Mucosa of rectum (tissue), 2 donors: ENCODE results near the gene BEX4.
"Not testable (repeated sequence)": the region's sequence is repeated elsewhere in the genome, so short reads cannot be mapped to it uniquely, and the experiment has no call there.

Experiments used
- H3K27ac ChIP-seq, 2 donors: one replicate each; pipeline ENCODE4 v1.7.0; 2013; ENCODE audit warnings: inconsistent platforms in 2 of 2, low read depth in 2 of 2, low read length in 2 of 2
- H3K27me3 ChIP-seq, 2 donors: one replicate each; pipeline ENCODE4 v1.7.0; 2013; ENCODE audit warnings: low read length in 2 of 2; ENCODE audit not compliant: control insufficient read depth in 2 of 2, insufficient read depth in 2 of 2
- H3K36me3 ChIP-seq, 2 donors: one replicate each; pipeline ENCODE4 v1.7.0; 2013; ENCODE audit warnings: low read length in 2 of 2; ENCODE audit not compliant: control insufficient read depth in 2 of 2, insufficient read depth in 2 of 2
- H3K4me1 ChIP-seq, 2 donors: one replicate each; pipeline ENCODE4 v1.7.0; 2013; ENCODE audit warnings: low read length in 2 of 2, mild to moderate bottlenecking in 1 of 2; ENCODE audit not compliant: control insufficient read depth in 2 of 2, insufficient read depth in 2 of 2
- H3K4me3 ChIP-seq, 2 donors: one replicate each; pipeline ENCODE4 v1.7.0; 2013; ENCODE audit warnings: low read length in 2 of 2
- H3K9ac ChIP-seq, 2 donors: one replicate each; pipeline ENCODE4 v1.7.0; 2013; ENCODE audit warnings: low read length in 2 of 2, low read depth in 1 of 2, mild to moderate bottlenecking in 1 of 2
- H3K9me3 ChIP-seq, 2 donors: one replicate each; pipeline ENCODE4 v1.7.0; 2013; ENCODE audit warnings: low read length in 2 of 2; ENCODE audit not compliant: control insufficient read depth in 2 of 2
- donor health status: healthy.
- donor health status: Normal muscosa, but diverticular disease.

BEX4 gene

DNA sequence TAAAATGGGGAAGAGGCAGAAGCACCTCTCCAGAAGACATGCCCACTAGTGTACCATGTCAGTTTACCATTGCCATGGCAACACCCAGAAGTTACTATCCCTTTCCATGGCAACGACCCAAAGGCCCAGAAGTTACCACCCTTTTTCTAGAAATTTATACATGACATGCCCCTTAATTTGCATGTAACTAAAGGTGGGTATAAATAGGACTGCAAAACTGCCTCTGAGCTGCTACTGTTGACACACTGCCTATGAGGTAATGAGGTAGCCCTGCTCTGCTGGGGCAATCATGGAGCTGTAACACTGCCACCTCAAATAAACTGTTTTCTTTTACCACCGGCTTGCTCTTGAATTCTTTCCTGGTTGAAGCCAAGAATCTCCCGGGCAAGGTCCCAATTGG lies 13.9 kb upstream of the BEX4 start:
- H3K4me3 ChIP-seq, result no peak overlapping the region
- H3K4me1 ChIP-seq, result no peaks in the 10 kb centered on the region
- no peak overlapping the region for H3K27ac ChIP-seq
- H3K36me3 ChIP-seq, result no peaks in the 10 kb centered on the region
- H3K9ac ChIP-seq, result no peak overlapping the region
- no peaks in the 10 kb centered on the region for H3K27me3 ChIP-seq
- no peaks in the 10 kb centered on the region for H3K9me3 ChIP-seq

DNA sequence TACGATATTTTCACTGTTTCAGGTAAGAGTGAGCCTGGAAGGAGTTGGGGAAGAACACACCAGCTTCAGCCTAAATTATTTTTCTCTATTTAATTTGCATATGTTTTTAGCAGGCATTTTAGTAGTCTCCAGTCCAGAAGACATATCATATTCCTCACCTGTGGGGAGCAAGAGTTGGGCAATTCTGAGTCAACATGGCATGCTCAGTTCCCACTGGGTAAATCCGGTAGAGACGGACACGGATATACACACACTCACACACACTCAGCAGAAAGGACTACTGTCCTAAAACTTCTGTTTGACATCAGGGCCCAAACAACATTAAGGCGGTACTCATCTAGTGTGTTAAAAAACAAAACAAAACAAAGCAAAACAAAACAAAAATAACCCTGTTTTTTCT lies 4.9 kb upstream of the BEX4 start:
- H3K36me3 ChIP-seq, result no peaks in the 10 kb centered on the region
- H3K4me1 ChIP-seq, result no peaks in the 10 kb centered on the region
- H3K27ac ChIP-seq, result no peak overlapping the region
- H3K4me3 ChIP-seq, result no peak overlapping the region
- H3K9me3 ChIP-seq, result no peaks in the 10 kb centered on the region
- H3K27me3 ChIP-seq, result peaks cover 0 to 2% of the 10 kb centered on the region in 2 donors
- H3K9ac ChIP-seq, result no peak overlapping the region

DNA sequence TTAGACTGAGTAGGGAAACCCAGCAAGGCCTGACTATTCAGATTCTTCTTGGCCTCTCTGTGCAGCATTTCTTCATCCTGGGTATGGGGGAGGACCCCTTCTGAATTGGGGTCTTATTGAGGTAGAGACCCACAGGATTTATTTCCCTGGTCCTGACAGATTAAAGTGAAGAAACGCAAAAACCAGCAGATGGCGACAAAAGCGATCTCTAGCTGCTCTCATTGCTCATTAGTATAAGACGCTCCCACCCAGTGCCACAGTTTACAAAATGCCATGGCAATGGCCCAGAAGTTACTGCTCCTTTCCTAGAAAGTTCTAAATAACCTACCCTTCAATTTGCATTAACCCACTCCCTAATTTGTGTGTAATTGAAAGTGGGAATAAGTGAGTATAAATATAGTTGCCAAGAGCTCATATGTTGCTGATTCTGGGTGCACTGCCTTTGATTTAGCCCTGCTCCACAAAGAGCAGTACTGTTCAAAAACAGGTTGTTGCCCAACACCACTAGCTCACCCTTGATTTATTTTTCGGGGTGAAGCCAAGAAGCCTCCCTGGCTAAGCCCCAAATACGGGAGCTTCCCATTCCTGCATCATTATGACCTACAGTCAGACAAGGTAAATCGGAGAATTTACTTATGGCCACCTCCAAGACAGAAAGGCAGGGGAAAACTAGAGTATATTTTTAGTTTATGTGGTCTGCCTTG lies 3.7 kb upstream of the BEX4 start:
- Histone ChIP-seq H3K36me3 (no peaks in the 10 kb centered on the region), H3K9me3 (no peaks in the 10 kb centered on the region), H3K9ac (no peak overlapping the region), H3K4me3 (no peak overlapping the region), H3K27me3 (peaks cover 0 to 2% of the 10 kb centered on the region in 2 donors), H3K4me1 (no peaks in the 10 kb centered on the region), H3K27ac (no peak overlapping the region)

DNA sequence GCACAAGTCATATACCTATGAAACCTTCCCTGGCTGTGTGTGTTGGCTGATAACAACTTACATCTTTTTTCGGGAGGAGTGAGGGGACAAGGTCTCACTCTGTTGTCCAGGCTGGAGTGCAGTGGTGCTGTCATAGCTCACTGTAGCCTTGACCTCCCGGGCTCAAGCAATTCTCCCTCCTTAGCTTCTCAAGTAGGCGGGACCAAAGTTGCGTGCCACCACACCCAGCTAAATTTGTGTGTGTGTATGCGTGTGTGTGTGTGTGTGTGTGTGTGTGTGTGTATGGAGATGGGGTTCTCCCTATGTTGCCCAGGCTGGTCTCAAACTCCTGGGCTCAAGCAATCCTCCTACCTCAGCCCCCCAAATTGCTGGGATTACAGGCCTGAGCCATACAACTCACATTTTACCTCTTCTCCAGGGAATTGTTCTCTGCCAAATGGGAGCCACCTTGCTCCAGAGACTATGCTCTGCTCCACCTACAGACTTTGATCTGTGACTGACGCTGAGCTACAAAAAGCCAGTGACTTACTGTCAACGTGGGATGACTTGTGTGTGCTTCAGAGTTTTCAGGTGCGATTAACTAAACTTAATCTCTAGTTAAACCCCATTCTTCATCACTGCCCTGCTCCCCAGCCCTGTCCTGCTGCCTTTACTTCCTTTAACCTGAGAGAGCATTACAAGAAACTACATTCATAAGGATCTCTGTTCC lies 2.0 kb upstream of the BEX4 start:
- no peaks in the 10 kb centered on the region for H3K9me3 ChIP-seq
- no peak overlapping the region for H3K4me3 ChIP-seq
- no peaks in the 10 kb centered on the region for H3K4me1 ChIP-seq
- H3K27ac ChIP-seq, result no peak overlapping the region
- H3K36me3 ChIP-seq, result no peaks in the 10 kb centered on the region
- peaks cover 0 to 2% of the 10 kb centered on the region in 2 donors for H3K27me3 ChIP-seq
- H3K9ac ChIP-seq, result no peak overlapping the region

DNA sequence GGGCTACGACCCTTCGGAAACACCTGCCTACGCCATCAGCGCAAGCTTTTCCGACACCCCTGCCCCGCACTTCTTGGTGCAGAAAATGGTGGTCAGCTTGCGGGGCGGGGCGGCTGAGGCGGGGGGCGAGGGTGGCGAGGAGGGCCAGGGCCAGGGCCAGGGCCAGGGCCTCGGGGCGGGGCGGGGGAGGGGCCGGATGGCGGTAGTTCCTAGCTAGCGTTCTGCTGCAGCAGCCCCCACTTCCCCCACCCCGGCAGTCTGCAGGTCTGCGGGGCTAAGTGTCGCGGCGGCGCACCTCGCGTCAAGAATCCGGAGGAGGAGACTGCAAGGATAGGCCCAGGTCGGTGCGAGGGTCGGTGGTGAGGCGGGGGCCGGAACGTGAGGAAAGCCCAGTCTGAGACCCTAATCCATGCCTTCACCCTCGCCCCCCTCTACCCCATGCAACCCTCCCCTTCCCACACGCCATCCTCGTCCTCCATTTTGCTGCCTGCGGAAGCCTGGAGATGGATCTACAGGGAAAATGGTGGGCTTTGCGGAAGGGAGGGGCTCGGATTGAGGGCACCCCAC lies 600 bp downstream of the BEX4 start:
- Histone ChIP-seq H3K27ac (peak overlapping the region; percentile 59 to 76), H3K9me3 (no peaks in the 10 kb centered on the region), H3K36me3 (no peaks in the 10 kb centered on the region), H3K4me1 (no peaks in the 10 kb centered on the region), H3K27me3 (no peaks in the 10 kb centered on the region), H3K9ac (peak overlapping the region; percentile 56 to 80), H3K4me3 (peak overlapping the region; percentile 63 to 71)

DNA sequence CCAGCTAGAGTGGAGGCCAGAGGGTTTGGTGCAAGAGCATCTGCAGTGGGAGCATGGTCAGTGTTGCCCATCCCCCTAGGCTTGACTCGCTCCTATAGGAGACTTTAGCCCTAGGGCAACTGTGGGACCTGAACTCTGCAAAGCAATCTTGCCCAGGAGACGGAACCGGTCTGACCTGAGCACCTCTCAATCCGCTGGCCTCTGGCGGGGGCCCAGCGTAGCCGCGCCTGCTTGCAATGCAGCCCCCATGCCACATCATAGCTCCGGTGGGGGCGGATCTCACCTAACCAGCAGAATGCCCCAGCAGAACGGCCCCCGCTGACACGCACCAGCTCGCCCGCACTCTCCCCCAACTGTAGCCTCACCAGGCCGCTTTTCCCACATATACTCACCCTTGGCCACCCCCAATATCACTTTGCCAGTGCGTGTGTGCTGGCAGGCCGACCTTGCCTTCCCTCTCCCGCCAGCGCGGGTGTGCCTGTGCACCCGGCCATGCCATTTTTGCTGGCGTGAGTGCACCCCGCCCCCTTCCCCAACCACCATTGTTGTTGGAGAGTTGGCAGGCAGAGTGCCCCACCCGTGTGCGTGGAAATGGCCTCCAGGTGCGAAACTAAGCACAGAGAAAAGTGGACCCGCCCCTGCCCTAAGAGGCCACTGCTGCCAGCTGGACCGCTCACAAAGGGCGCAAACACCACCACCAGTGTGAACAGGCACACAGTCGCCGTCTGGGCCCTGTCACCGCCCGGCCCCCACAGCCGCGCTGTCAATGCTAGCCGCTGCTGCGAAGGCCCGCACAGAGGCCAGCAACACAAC lies 5.8 kb downstream of the BEX4 start:
- no peaks in the 10 kb centered on the region for H3K9me3 ChIP-seq
- no peak overlapping the region for H3K4me3 ChIP-seq
- H3K36me3 ChIP-seq, result no peaks in the 10 kb centered on the region
- no peak overlapping the region for H3K9ac ChIP-seq
- H3K27ac ChIP-seq, result no peak overlapping the region
- H3K27me3 ChIP-seq, result peaks cover 0 to 4% of the 10 kb centered on the region in 2 donors
- no peaks in the 10 kb centered on the region for H3K4me1 ChIP-seq

DNA sequence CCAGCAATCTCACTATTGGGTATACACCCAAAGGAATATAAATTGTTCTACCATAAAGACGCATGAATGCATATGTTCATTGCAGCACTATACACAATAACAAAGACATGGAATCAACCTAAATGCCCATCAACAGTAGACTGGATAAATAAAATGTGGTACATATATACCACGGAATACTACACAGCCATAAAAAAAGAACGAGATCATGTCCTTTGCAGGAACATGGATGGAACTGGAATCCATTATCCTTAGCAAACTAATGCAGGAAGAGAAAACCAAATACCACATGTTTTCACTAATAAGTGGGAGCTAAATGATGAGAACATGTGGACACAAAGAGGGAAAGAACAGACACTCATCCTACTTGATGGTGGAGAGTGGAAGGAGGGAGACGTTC lies 11.0 kb downstream of the BEX4 start:
- H3K27me3 ChIP-seq, H3K9ac ChIP-seq, H3K4me1 ChIP-seq, H3K36me3 ChIP-seq, H3K27ac ChIP-seq, H3K4me3 ChIP-seq, H3K9me3 ChIP-seq: not testable (repeated sequence)

DNA sequence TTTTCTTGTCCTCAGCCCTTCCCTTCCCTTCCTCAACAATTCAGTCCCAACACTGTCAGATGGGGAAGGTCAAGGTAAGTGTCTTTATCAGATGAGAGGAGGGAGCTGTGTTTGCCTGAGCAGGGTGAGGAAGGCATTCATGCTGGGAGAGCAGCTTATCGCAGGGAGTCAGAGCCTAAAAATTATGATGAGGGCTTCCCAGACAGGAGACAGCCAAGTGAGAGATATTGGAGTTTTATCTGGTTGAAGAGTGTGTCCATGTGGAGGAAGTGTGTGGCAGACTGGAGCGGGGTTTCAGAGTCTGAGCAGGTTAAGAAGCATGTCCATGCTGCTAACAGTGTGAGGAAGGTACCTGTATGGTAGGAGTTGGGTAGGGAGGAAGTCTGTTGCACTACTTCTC lies 18.4 kb downstream of the BEX4 start:
- H3K4me3 ChIP-seq, result no peak overlapping the region
- peak overlapping the region in 1 of 2 donors; percentile 31 for H3K27ac ChIP-seq
- no peak overlapping the region for H3K9ac ChIP-seq
- H3K4me1 ChIP-seq, result peaks cover 3 to 4% of the 10 kb centered on the region in 2 donors
- H3K27me3 ChIP-seq, result peaks cover 0 to 3% of the 10 kb centered on the region in 2 donors
- H3K36me3 ChIP-seq, result no peaks in the 10 kb centered on the region
- H3K9me3 ChIP-seq, result no peaks in the 10 kb centered on the region

DNA sequence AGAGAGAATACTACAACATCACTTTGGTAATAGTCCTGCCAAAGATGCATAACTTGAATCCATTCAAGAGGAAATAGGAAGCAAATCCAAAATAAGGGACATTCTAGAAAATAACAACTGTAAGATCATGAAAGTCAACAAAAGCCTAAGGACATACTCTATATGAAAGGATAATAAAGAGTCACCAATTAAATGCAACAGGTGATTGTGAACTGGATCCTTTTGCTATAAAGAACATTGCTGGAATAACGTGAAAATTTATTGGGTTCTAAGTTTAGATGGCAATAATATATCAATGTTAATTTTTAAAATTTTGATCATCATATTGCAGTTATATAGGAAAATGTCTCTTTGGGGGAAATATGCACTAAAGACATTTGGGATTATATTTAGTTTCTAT lies 20.0 kb downstream of the BEX4 start:
- Histone ChIP-seq H3K4me3 (no peak overlapping the region), H3K9me3 (no peaks in the 10 kb centered on the region), H3K27me3 (no peaks in the 10 kb centered on the region), H3K27ac (no peak overlapping the region), H3K4me1 (peaks cover 3 to 4% of the 10 kb centered on the region in 2 donors), H3K36me3 (no peaks in the 10 kb centered on the region), H3K9ac (no peak overlapping the region)

DNA sequence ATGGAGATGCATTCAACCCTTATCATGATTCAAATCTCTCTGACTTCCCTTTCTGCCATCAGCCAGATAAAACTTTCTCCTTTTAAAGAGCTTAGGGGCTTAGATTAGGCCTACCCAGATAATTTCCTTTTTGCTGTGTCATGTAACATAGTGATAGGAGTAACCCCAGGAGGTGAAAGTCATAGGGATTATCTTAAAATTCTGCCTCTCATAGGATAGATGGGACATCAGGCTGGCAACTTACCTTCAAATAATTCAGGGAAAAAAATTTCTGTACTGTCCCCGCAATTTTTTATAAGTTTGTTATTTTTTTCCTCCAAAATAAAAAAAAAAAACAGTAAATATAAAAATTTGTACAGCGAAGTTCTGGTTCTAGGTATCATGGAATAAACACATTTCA lies 20.7 kb downstream of the BEX4 start:
- H3K4me3 ChIP-seq, H3K9me3 ChIP-seq, H3K27ac ChIP-seq, H3K27me3 ChIP-seq, H3K36me3 ChIP-seq, H3K9ac ChIP-seq, H3K4me1 ChIP-seq: not testable (repeated sequence)
